Measurements from ENCODE around the gene PTMA.

The PTMA gene

GRCh38 chr2:231713730-231714638, 5.7 kb downstream of the PTMA start:
- Histone ChIP-seq H3K4me1 (ENCODE audit: control insufficient read depth, low read length) (peaks cover 56% of the 10 kb centered on the region), H4K20me1 (ENCODE audit: control insufficient read depth, insufficient read depth, low read depth, low read length) (peaks cover 14% of the 10 kb centered on the region), H3F3A (ENCODE audit: control insufficient read depth, insufficient read depth) (peaks cover 69% of the 10 kb centered on the region), H3K27ac (ENCODE audit: low read depth, low read length) (peak overlapping the region; percentile 52), H3K79me2 (ENCODE audit: control insufficient read depth, low read length) (peaks cover 44% of the 10 kb centered on the region), H3K9me2 (replicated peaks; ENCODE audit: control insufficient read depth, low read length) (no peaks in the 10 kb centered on the region), H3K27me3 (ENCODE audit: control insufficient read depth, low read length) (no peaks in the 10 kb centered on the region), H3K4me3 (ENCODE audit: low read length) (no peak overlapping the region), H3K4me2 (ENCODE audit: low read length) (peak overlapping the region; percentile 6; the same call in 1 of the 2 replicates), H3K36me3 (ENCODE audit: control insufficient read depth, low read length) (peaks cover 67% of the 10 kb centered on the region), H3K9me3 (ENCODE audit: control insufficient read depth, insufficient read depth, low read length) (0 out of 2 replicates have a peak, but pooled peaks cover 5% of the 10 kb centered on the region)
- TF ChIP-seq CTCF (IDR thresholded peaks at IDR 0.05; ENCODE audit: low read depth, low read length, poor library complexity, severe bottlenecking), result peak; percentile 99
- no peak for TF ChIP-seq EZH2phosphoT487 (IDR thresholded peaks at IDR 0.05; ENCODE audit: borderline replicate concordance, low read length)

GRCh38 chr2:231714639-231715498, 6.5 kb downstream of the PTMA start:
- peaks cover 60% of the 10 kb centered on the region for H3K4me1 ChIP-seq (ENCODE audit: control insufficient read depth, low read length)
- peaks cover 35% of the 10 kb centered on the region for H3K79me2 ChIP-seq (ENCODE audit: control insufficient read depth, low read length)
- peaks cover 66% of the 10 kb centered on the region for H3F3A ChIP-seq (ENCODE audit: control insufficient read depth, insufficient read depth)
- 0 out of 2 replicates have a peak, but pooled peaks cover 5% of the 10 kb centered on the region for H3K9me3 ChIP-seq (ENCODE audit: control insufficient read depth, insufficient read depth, low read length)
- no peaks in the 10 kb centered on the region for H3K27me3 ChIP-seq (ENCODE audit: control insufficient read depth, low read length)
- H3K36me3 ChIP-seq (ENCODE audit: control insufficient read depth, low read length), result peaks cover 58% of the 10 kb centered on the region
- H3K4me2 ChIP-seq (ENCODE audit: low read length), result no peak overlapping the region
- H3K9me2 ChIP-seq (replicated peaks; ENCODE audit: control insufficient read depth, low read length), result no peaks in the 10 kb centered on the region
- TF ChIP-seq CTCF (IDR thresholded peaks at IDR 0.05; ENCODE audit: low read depth, low read length, poor library complexity, severe bottlenecking) (peak; percentile 95), EZH2phosphoT487 (IDR thresholded peaks at IDR 0.05; ENCODE audit: borderline replicate concordance, low read length) (no peak)
- peaks cover 14% of the 10 kb centered on the region for H4K20me1 ChIP-seq (ENCODE audit: control insufficient read depth, insufficient read depth, low read depth, low read length)
- H3K4me3 ChIP-seq (ENCODE audit: low read length), result no peak overlapping the region
- H3K27ac ChIP-seq (ENCODE audit: low read depth, low read length), result peak overlapping the region; percentile 52

GRCh38 chr2:231715499-231715837, 7.1 kb downstream of the PTMA start:
- H3K4me1 ChIP-seq (ENCODE audit: control insufficient read depth, low read length), result peaks cover 66% of the 10 kb centered on the region
- H3K4me2 ChIP-seq (ENCODE audit: low read length), result no peak overlapping the region
- no peak for TF ChIP-seq EZH2phosphoT487 (IDR thresholded peaks at IDR 0.05; ENCODE audit: borderline replicate concordance, low read length)
- TF ChIP-seq CTCF (IDR thresholded peaks at IDR 0.05; ENCODE audit: low read depth, low read length, poor library complexity, severe bottlenecking), result peak; percentile 42
- H3K4me3 ChIP-seq (ENCODE audit: low read length), result no peak overlapping the region
- H3F3A ChIP-seq (ENCODE audit: control insufficient read depth, insufficient read depth), result peaks cover 67% of the 10 kb centered on the region
- H3K27me3 ChIP-seq (ENCODE audit: control insufficient read depth, low read length), result no peaks in the 10 kb centered on the region
- 0 out of 2 replicates have a peak overlapping the region, but pooled peaks have one; percentile 91 for H3K27ac ChIP-seq (ENCODE audit: low read depth, low read length)
- H3K9me3 ChIP-seq (ENCODE audit: control insufficient read depth, insufficient read depth, low read length), result 0 out of 2 replicates have a peak, but pooled peaks cover 5% of the 10 kb centered on the region
- H3K79me2 ChIP-seq (ENCODE audit: control insufficient read depth, low read length), result peaks cover 29% of the 10 kb centered on the region
- peaks cover 53% of the 10 kb centered on the region for H3K36me3 ChIP-seq (ENCODE audit: control insufficient read depth, low read length)
- peaks cover 14% of the 10 kb centered on the region for H4K20me1 ChIP-seq (ENCODE audit: control insufficient read depth, insufficient read depth, low read depth, low read length)
- no peaks in the 10 kb centered on the region for H3K9me2 ChIP-seq (replicated peaks; ENCODE audit: control insufficient read depth, low read length)

All from DOHH2 (cell line).